ENCODE results near the gene TMEM255B.

The TMEM255B gene

DNA sequence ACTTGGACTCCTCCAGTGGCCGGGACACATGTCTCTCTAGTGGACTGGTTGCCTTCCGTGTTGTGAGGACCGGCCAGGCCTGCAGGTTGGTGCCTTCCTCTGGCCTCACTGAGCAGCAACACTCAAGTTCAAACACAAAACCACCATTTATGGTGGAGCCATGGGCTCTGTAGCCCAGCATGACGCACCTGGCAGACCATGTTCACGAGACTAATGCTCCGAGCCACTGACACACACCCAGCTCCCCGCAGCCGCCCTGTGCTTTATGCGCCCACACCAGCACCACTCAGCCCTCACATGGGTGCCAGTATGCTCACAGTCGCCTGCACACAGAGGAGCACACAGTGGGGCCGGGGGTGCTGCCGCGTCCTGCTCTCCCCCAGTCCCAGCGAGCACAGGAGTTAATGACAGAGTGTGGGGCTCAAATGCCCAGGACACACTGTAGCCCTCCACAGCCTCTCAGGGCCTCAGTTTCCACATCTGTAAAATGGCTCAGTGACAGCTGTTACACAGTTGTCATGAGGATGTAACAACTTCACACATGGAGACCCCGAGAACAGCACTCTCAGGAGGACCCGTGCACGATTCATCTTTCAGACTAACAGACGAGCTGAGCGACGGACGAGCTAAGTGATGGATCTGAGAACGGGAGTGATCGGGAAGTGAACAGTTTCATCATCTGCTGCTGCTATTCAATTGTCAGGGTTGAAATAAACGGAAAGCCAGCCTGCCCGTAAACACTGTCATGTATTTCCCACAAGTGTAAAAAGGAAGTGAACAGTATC is 97.1 kb downstream of the TMEM255B start:
- Histone ChIP-seq H3K56ac (ENCODE audit: low read length) (no peak overlapping the region), H3K27ac (ENCODE audit: low read depth, low read length) (no peak overlapping the region), H3K4me3 (ENCODE audit: low read length) (no peak overlapping the region), H3K4me1 (ENCODE audit: control insufficient read depth, low read depth, low read length) (peaks cover 14% of the 10 kb centered on the region), H3K9ac (ENCODE audit: low read length) (no peak overlapping the region), H3K79me1 (ENCODE audit: low read length) (peaks cover 3% of the 10 kb centered on the region), H2AK5ac (ENCODE audit: low read length) (no peak overlapping the region), H4K8ac (ENCODE audit: low read depth, low read length) (no peak overlapping the region), H3K18ac (ENCODE audit: low read length) (no peak overlapping the region), H3K4me2 (ENCODE audit: low read length) (no peak overlapping the region), H2BK120ac (ENCODE audit: low read depth, low read length) (no peak overlapping the region), H3K79me2 (ENCODE audit: control insufficient read depth, insufficient read depth, low read length) (no peaks in the 10 kb centered on the region), H3K4ac (ENCODE audit: low read depth, low read length) (no peak overlapping the region), H4K5ac (ENCODE audit: low read length) (no peak overlapping the region), H3K36me3 (ENCODE audit: control insufficient read depth, insufficient read depth, low read length) (no peaks in the 10 kb centered on the region), H3K27me3 (ENCODE audit: insufficient read depth, low read length, poor library complexity) (no peaks in the 10 kb centered on the region), H2BK15ac (replicated peaks; ENCODE audit: low read depth) (no peak overlapping the region), H3K23ac (ENCODE audit: low read length) (no peak overlapping the region), H2BK5ac (ENCODE audit: low read length) (no peak overlapping the region)
- DNase-seq: no peak
- no CpG with 5 or more reads among the region's 25 CpGs for WGBS (ENCODE audit: extremely low coverage, insufficient coverage, low lambda C conversion rate)

DNA sequence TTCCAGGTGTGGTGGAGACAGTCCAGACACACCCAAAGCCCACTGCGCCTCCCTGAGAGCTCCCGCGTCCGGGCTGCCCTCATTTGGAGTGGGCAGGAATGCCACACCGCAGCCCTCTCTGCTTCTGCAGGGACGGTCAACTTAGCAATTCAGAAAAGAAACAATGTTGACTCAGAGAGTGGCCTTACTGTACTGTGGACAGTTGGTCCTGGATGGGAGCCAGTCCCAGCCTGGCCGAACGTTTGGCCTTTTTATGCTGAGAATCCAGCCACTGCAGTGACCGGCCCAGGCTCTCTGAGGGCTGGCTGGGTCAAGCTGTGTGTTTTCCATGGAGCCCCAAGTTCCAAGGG is 97.7 kb downstream of the TMEM255B start:
- no CpG with 5 or more reads among the region's 9 CpGs for WGBS (ENCODE audit: extremely low coverage, insufficient coverage, low lambda C conversion rate)
- Histone ChIP-seq H3K4me2 (ENCODE audit: low read length) (no peak overlapping the region), H3K4me1 (ENCODE audit: control insufficient read depth, low read depth, low read length) (peaks cover 16% of the 10 kb centered on the region), H3K9ac (ENCODE audit: low read length) (no peak overlapping the region), H3K27ac (ENCODE audit: low read depth, low read length) (no peak overlapping the region), H2BK5ac (ENCODE audit: low read length) (no peak overlapping the region), H3K4me3 (ENCODE audit: low read length) (no peak overlapping the region), H4K8ac (ENCODE audit: low read depth, low read length) (no peak overlapping the region), H3K79me1 (ENCODE audit: low read length) (peaks cover 3% of the 10 kb centered on the region), H2BK120ac (ENCODE audit: low read depth, low read length) (no peak overlapping the region), H3K79me2 (ENCODE audit: control insufficient read depth, insufficient read depth, low read length) (no peaks in the 10 kb centered on the region), H2BK15ac (replicated peaks; ENCODE audit: low read depth) (no peak overlapping the region), H3K23ac (ENCODE audit: low read length) (no peak overlapping the region), H3K4ac (ENCODE audit: low read depth, low read length) (no peak overlapping the region), H2AK5ac (ENCODE audit: low read length) (no peak overlapping the region), H3K36me3 (ENCODE audit: control insufficient read depth, insufficient read depth, low read length) (no peaks in the 10 kb centered on the region), H3K56ac (ENCODE audit: low read length) (no peak overlapping the region), H3K27me3 (ENCODE audit: insufficient read depth, low read length, poor library complexity) (no peaks in the 10 kb centered on the region), H4K5ac (ENCODE audit: low read length) (no peak overlapping the region), H3K18ac (ENCODE audit: low read length) (no peak overlapping the region)
- DNase-seq: no peak

DNA sequence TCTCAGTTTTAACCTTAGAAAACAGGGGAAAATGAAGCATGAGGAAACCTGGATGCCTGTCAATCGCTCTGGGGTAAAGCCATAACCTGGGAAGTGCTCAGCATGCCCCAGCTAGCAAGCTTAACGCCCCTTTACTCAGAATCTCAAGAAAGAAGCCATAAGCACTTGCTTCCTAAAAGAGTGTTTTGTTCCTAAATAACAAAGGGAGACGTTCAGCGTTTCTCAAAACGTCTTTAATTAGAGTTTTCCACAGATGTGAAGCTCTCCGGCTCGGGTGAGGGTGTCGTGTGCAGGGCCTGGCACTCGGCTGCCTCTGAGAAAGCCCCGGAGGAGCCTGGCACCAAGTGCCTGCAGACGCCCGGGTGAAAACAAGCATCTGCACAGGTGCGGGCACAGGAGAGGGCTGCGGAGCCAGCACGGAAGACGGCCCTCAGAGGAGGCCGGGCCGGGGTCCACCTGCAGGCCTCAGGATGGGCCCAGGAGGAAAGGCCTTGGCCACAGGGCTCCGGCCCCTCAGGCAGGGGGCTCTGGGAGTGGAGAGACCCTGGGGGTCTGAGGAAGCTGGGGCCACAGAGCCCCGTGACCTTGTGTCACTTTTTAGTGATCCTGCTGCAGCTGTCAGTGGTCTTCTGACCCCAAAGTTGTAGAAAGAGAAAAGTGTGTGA is 98.6 kb downstream of the TMEM255B start:
- peaks cover 16% of the 10 kb centered on the region for H3K4me1 ChIP-seq (ENCODE audit: control insufficient read depth, low read depth, low read length)
- DNase-seq: no peak

DNA sequence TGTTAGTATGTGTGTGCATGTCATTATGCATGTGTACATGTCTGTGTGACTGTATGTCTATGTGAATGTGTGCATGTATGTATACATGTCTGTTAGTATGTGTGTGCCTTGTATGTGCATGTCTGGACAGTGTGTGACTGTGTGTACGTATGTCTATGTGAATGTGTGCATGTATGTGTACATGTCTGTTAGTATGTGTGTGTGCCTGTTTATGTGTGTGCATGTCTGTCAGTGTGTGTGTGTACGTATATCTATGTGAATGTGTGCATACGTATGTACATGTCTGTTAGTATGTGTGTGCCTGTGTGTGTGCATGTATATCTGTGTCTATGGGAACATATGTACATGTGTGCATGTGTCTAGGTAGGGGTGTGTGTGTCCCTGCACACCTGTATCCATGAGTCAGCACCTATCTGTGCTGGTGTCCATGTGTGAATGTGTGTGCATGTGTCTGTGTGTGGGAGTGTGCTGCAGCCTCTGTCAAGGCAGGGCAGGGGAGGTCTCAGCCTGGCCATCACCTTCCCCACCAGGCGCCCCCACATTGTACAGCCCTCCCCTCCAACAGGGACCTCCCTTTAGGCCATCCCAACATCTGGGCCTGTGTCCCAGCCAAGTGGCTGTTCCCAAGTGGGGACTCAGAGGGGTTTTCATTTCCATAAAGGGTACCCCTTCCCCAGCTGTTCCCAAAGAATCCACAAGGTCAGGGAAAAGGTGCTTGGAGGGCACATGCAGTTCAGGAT is 100.5 kb downstream of the TMEM255B start:
- no peak for DNase-seq
- H4K8ac ChIP-seq (ENCODE audit: low read depth, low read length): no peak overlapping the region
- no peak overlapping the region for H2BK15ac ChIP-seq (replicated peaks; ENCODE audit: low read depth)
- H3K18ac ChIP-seq (ENCODE audit: low read length): no peak overlapping the region
- H3K36me3 ChIP-seq (ENCODE audit: control insufficient read depth, insufficient read depth, low read length): no peaks in the 10 kb centered on the region
- H3K56ac ChIP-seq (ENCODE audit: low read length): peak overlapping the region; percentile 74
- no CpG with 5 or more reads among the region's 4 CpGs for WGBS (ENCODE audit: extremely low coverage, insufficient coverage, low lambda C conversion rate)
- no peak overlapping the region for H2AK5ac ChIP-seq (ENCODE audit: low read length)
- peaks cover 3% of the 10 kb centered on the region for H3K79me1 ChIP-seq (ENCODE audit: low read length)
- H2BK5ac ChIP-seq (ENCODE audit: low read length): no peak overlapping the region
- peak overlapping the region; percentile 74 for H3K4ac ChIP-seq (ENCODE audit: low read depth, low read length)
- no peak overlapping the region for H3K4me2 ChIP-seq (ENCODE audit: low read length)
- no peak overlapping the region for H3K9ac ChIP-seq (ENCODE audit: low read length)
- no peak overlapping the region for H3K23ac ChIP-seq (ENCODE audit: low read length)
- no peak overlapping the region for H2BK120ac ChIP-seq (ENCODE audit: low read depth, low read length)
- H3K4me3 ChIP-seq (ENCODE audit: low read length): no peak overlapping the region
- peaks cover 16% of the 10 kb centered on the region for H3K4me1 ChIP-seq (ENCODE audit: control insufficient read depth, low read depth, low read length)
- H3K79me2 ChIP-seq (ENCODE audit: control insufficient read depth, insufficient read depth, low read length): no peaks in the 10 kb centered on the region
- peaks cover 4% of the 10 kb centered on the region for H3K27me3 ChIP-seq (ENCODE audit: insufficient read depth, low read length, poor library complexity)
- peak overlapping the region; percentile 90 for H3K27ac ChIP-seq (ENCODE audit: low read depth, low read length)
- H4K5ac ChIP-seq (ENCODE audit: low read length): no peak overlapping the region

More for the DNA sequence above, 98.6 kb downstream of the TMEM255B start:
- no peak overlapping the region for H2BK15ac ChIP-seq (replicated peaks; ENCODE audit: low read depth)
- no CpG with 5 or more reads among the region's 20 CpGs for WGBS (ENCODE audit: extremely low coverage, insufficient coverage, low lambda C conversion rate)
- H3K27me3 ChIP-seq (ENCODE audit: insufficient read depth, low read length, poor library complexity): no peaks in the 10 kb centered on the region
- H3K4ac ChIP-seq (ENCODE audit: low read depth, low read length): no peak overlapping the region
- H3K27ac ChIP-seq (ENCODE audit: low read depth, low read length): no peak overlapping the region
- no peak overlapping the region for H2BK5ac ChIP-seq (ENCODE audit: low read length)
- no peak overlapping the region for H2BK120ac ChIP-seq (ENCODE audit: low read depth, low read length)
- H3K79me1 ChIP-seq (ENCODE audit: low read length): peaks cover 3% of the 10 kb centered on the region
- H3K4me2 ChIP-seq (ENCODE audit: low read length): no peak overlapping the region
- no peak overlapping the region for H4K8ac ChIP-seq (ENCODE audit: low read depth, low read length)
- H3K18ac ChIP-seq (ENCODE audit: low read length): no peak overlapping the region
- H3K79me2 ChIP-seq (ENCODE audit: control insufficient read depth, insufficient read depth, low read length): no peaks in the 10 kb centered on the region
- H3K56ac ChIP-seq (ENCODE audit: low read length): no peak overlapping the region
- no peak overlapping the region for H2AK5ac ChIP-seq (ENCODE audit: low read length)
- no peak overlapping the region for H3K9ac ChIP-seq (ENCODE audit: low read length)
- no peak overlapping the region for H3K4me3 ChIP-seq (ENCODE audit: low read length)
- no peak overlapping the region for H4K5ac ChIP-seq (ENCODE audit: low read length)
- H3K23ac ChIP-seq (ENCODE audit: low read length): no peak overlapping the region
- H3K36me3 ChIP-seq (ENCODE audit: control insufficient read depth, insufficient read depth, low read length): no peaks in the 10 kb centered on the region

DNA sequence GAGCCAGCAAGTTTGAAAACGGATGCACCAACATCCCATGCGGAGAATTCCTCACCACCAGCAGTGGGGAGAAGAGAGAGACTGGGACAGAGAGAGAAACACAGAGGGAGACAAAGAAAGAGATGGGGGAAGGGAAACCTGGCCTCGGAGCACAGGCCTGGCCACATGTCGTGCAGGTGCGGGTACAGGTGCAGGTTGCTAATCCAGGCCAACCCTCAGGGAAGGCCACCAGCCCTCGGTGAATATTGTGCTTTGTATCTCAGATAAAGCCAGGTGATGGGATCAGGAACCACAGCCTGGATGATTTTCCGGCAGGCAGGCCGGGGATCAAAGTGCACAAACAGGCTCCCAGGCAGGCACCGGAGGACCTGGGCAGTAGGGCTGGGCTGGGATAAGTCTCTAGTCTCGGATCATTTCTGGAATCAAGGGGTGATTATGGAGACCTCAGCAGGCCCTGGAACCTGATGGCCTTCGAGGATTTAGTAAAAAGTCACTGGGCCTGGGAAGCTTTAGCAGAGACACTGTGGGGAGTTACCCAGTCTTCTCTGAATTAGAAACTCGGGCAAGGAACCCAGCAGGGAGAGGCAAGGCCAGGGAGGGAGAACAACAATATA is 101.1 kb downstream of the TMEM255B start:
- peak overlapping the region; percentile 32 for H2AK5ac ChIP-seq (ENCODE audit: low read length)
- H3K27me3 ChIP-seq (ENCODE audit: insufficient read depth, low read length, poor library complexity): peaks cover 6% of the 10 kb centered on the region
- no peak overlapping the region for H2BK15ac ChIP-seq (replicated peaks; ENCODE audit: low read depth)
- DNase-seq: peak; percentile 40
- peaks cover 16% of the 10 kb centered on the region for H3K4me1 ChIP-seq (ENCODE audit: control insufficient read depth, low read depth, low read length)
- peak overlapping the region; percentile 74 for H3K4ac ChIP-seq (ENCODE audit: low read depth, low read length)
- peak overlapping the region; percentile 74 for H3K56ac ChIP-seq (ENCODE audit: low read length)
- no peak overlapping the region for H3K4me2 ChIP-seq (ENCODE audit: low read length)
- no peaks in the 10 kb centered on the region for H3K79me2 ChIP-seq (ENCODE audit: control insufficient read depth, insufficient read depth, low read length)
- no peak overlapping the region for H4K8ac ChIP-seq (ENCODE audit: low read depth, low read length)
- H2BK120ac ChIP-seq (ENCODE audit: low read depth, low read length): no peak overlapping the region
- H3K36me3 ChIP-seq (ENCODE audit: control insufficient read depth, insufficient read depth, low read length): no peaks in the 10 kb centered on the region
- peak overlapping the region; percentile 45 for H3K9ac ChIP-seq (ENCODE audit: low read length)
- peak overlapping the region; percentile 69 for H2BK5ac ChIP-seq (ENCODE audit: low read length)
- no peak overlapping the region for H3K4me3 ChIP-seq (ENCODE audit: low read length)
- peaks cover 3% of the 10 kb centered on the region for H3K79me1 ChIP-seq (ENCODE audit: low read length)
- H3K18ac ChIP-seq (ENCODE audit: low read length): no peak overlapping the region
- peak overlapping the region; percentile 90 for H3K27ac ChIP-seq (ENCODE audit: low read depth, low read length)
- no CpG with 5 or more reads among the region's 12 CpGs for WGBS (ENCODE audit: extremely low coverage, insufficient coverage, low lambda C conversion rate)
- no peak overlapping the region for H3K23ac ChIP-seq (ENCODE audit: low read length)
- H4K5ac ChIP-seq (ENCODE audit: low read length): no peak overlapping the region
